Stimulated activated CD4-positive, alpha-beta T cell treated with anti-CD3 and anti-CD28 coated beads, Interleukin-12 subunit alpha, Interleukin-12 subunit beta, amount 100 ng/mL, for 4 hours (primary cell): ENCODE data around the gene NCKAP1.
"Not testable (repeated sequence)": the region's sequence is repeated elsewhere in the genome, so short reads cannot be mapped to it uniquely, and the experiment has no call there.

Experiments used
- DNase-seq: peaks from one replicate; pipeline ENCODE4 v3.0.0-alpha.2; 2020

Gene NCKAP1

DNA sequence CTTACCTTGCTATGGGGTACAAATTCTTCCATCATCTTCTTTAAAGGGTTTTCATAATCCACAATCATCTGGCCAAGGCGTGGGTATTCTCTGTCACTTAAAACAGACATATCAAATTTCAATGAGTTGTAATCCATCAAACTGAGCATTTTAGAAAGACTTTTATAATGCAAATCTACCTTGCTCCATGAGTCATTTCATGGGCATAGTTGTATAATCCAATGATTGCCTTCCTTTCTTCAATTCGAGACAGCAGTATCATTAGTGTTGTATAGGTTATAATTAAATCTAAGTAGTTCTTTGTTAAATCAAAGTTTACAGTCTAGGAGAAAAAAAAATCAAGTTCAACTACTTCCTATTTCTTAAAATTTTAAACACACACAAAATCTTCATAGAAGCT, 36.3 kb downstream of the NCKAP1 start:
- DNase-seq = no peak

DNA sequence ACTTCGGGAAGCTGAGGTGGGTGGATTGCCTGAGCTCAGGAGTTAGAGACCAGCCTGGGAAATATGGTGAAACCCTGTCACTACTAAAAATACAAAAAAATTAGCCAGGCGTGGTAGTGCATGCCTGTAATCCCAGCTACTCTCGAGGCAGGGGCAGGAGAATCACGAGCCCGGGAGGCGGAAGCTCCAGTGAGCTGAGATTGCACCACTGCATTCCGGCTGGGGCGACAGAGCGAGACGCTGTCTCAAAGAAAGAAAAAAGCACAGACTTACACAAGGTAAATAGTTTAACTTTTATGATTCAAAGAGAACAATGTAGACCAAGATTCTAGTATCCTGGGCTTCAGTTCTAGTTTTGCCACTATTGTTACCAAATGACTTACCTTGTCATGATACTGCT, 37.4 kb downstream of the NCKAP1 start:
- DNase-seq = no peak

DNA sequence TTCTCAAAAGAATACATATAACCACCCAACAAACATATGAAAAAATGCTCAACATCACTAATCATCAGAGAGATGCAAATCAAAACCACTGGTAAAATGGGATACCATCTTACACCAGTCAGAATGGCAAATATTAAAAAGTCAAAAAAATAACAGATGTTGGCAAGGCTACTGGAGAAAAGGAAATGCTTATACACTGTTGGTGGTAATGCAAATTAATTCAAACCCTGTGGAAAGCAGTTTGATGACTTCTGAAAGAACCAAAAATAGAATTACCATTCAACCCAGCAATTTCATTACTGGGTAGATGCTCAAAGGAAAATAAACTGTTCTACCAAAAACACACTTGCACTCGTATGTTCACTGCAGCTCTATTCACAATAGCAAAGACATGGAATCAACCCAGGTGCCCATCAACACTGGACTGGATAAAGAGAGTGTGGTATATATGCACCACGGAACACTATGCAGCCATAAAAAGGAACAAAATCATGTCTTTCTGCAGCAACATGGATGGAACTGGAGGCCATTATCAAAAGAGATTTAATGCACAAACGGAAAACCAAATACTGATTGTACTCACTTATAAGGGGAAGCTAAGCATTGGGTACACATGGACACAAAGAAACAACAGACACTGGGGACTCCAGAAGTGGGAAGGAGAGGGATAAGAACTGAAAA, 38.8 kb downstream of the NCKAP1 start:
- DNase-seq = no peak

DNA sequence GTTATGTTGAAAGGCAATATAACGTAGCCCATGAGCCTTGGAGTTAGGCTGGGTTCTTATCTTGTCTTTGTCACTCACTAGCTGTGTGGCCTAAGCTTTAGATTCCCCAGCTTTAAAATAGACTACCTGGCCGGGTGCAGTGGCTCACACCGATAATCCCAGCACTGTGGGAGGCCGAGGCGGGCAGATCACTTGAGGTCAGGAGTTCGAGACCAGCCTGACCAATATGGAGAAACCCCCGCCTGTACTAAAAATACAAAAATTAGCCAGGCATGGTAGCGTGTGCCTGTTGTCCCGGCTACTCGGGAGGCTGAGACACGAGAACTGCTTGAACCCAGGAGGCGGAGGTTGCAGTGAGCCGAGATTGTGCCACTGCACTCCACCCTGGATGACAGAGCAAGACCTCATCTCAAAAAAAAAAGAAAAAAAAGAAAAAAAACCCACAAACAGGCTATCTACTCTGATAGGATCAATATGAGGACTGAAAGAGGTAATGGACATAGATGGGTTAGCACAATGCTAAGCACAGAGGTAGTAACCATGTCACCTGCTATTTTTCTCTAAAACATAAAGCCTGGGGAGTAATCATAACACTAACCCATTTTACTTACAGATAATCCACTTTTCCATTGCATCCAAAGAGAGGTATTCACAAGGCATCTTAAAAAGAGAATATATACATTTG, 43.9 kb downstream of the NCKAP1 start:
- no peak for DNase-seq

DNA sequence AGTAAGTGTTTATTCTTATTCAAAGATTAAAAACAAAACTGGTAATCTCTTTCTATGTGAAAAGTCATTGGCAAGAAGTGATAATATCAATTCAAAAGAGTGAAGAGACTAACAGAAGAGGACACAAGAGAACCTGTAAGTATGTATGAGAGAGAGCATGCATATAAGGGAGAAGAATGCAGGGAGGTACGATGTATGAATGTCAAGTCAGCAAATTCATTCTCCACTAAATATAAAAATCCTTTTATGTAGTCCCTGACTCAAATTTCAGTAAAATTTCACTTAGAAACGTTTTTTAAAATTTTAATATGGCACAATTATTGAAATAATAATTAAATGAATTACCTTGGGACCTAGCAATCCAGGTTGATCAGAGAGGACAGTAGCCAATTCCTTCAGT, 55.3 kb downstream of the NCKAP1 start:
- DNase-seq = no peak

DNA sequence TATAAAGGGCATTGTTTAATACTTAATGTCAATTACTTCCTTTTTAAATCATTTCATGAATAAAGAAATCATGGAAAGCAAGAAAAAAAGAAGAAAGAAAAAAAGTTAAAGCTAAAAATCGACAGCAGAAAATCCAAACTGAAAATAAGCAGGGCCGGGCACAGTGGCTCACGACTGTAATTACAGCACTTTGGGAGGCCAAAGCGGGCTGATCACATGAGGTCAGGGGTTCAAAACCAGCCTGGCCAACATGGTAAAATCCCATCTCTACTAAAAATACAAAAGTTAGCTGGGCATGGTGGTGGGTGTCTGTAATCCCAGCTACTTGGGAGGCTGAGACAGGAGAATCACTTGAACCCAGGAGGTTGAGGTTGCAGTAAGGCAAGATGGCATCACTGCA, 56.8 kb downstream of the NCKAP1 start:
- not testable (repeated sequence) for DNase-seq

DNA sequence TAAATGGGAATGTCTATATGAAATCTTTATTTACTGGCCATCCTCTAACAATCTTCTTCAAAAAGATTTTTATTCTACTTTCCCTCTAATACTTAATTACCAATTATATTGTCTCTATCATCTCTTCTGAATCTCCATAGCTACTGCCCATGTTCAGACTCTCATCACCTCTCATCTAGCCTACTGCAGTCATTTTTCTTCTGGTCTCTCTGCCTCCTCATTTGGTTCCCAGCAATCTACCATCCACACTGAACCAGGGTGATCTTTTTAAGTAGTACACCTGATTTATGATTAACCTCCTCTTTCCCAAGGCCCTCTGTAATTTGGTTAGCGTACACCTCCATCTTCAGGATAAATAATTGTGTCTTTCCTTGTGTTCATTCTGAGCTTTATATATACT, 57.6 kb downstream of the NCKAP1 start:
- no peak for DNase-seq

DNA sequence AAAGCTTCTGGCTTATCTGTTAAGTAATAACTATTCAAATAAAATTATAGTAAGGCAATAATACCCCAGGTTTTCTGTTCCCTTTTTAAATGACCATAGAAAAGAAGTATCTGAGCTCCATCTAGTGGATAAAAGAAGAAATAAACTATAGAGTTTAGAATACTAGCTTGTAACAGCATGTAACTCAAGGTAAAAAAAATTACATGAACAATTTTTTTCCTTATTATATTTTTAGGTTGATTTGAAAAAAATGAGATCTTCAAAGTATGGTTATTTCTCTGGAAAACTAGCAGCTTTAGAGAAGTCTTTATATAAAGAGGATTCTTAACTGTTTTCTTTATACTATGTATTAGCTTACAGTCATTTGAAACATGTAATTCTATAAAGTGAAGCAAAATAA, 58.1 kb downstream of the NCKAP1 start:
- no peak for DNase-seq

DNA sequence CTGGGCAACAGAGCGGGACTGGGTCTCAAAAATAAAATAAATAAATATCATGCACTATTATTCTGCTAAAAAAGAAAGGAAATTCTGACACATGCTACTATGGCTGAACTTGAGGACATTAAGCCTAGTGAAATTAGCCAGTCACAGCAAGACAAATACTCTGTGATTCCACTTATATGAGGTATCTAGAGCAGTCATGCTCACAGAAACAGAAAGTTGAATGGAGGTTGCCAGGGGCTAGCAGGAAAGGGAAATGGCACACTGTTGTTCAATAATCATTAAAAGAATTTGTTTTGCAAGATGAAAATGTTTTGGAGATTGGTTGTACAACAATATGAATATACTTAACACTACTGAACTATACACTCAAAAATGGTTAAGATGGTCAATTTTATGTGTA, 60.8 kb downstream of the NCKAP1 start:
- DNase-seq = no peak

DNA sequence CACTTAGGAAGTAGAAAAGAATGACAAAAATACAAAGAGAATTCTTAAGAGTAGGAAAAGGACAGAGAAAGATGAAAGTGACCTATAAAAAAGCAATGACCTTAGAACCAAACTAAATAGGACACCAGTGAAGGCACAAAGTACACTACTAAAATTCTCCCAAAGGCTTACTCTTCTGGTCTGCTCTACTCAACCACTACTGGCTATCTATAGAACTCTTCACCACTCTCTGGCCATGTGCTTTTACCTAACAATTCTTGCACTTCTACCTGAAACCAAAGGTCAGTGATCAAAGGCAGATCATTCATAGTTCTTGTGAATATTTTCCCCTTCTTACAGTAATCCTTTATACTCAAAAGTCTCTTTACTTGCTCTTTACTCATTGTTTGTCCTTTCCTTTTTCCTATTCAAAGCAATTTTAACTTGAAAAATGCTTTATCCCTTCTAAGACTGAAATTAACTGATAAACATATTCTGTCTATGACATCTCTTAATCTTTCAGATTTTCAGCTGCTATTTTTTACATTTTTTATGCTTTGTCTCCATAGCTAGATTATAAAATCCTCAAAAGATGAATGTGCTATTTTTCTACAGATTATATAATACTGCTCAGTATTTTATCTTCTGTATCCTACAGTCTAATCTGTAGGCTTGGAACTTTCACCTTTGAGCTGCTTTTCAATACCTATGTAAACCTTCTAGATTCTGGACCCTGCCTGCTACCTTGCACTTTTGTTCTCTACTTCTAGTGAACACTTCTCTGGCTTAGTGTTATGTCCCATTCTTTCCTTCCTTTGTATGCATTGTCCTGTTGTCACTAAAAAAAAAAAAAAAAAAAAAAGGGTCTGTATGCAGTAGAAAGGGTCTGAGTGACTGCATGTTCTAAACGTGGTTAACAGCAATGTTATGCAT, 64.6 kb downstream of the NCKAP1 start:
- no peak for DNase-seq

DNA sequence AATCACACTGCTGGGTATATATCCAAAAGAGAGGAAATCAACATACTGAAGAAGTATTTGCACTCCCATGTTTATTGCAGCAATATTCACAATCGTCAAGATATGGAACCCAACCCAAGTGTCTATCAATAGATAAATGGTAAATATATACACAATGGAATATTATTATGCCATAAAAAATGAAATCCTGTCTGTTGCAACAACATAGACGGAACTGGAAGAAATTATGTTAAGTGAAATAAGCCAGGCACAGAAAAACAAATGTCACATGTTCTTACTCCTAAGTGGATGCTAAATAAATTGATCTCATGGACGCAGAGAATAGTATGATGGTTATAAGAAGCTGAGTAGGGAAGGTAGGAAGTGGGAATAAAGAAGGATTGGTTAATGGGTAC, 65.7 kb downstream of the NCKAP1 start:
- DNase-seq = no peak

DNA sequence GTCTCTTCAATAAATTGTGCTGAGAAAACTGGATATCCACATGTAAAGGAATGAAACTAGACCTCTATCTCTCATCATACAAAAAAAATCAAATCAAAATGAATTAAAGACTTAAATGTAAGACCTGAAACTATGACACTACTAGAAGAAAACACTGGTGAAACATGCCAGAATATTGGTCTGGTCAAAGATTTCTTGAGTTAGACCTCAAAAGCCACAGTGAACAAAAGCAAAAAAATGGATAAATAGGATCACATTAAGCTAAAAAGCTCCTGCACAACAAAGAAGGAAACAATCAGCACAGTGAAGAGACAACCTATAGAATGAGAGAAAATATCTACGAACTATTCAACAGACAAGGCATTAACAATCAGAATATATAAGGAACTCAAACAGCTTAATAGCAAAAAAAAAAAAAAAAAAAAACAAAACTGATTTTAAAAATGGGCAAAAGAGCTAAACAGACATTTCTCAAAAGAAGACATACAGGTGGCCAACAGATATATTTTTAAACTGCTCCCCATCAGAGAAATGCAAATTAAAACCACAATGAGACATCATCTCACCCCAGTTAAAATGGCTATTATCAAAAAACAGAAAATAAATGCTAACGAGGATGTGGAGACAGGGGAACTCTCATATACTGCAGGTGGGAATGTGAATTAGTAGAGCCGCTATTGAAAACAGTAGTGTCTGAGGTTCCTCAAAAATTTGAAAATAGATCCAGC, 66.3 kb downstream of the NCKAP1 start:
- no peak for DNase-seq

DNA sequence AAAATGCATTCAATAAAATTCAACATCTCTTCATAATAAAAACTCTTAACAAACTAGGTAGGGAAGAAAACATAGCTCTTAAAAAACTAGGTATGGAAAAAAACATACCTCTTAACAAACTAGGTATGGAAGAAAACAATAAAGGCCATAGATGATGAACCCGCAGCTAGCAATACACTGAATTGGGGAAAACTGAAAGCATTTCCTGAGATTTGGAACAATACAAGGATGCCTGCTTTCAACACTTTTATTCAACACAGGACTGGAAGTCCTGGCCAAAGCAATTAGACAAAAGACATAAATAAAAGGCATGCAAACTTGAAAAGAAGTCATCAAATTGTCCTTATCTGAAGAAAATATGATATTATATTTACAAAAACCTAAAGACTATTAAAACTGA, 67.8 kb downstream of the NCKAP1 start:
- no peak for DNase-seq

DNA sequence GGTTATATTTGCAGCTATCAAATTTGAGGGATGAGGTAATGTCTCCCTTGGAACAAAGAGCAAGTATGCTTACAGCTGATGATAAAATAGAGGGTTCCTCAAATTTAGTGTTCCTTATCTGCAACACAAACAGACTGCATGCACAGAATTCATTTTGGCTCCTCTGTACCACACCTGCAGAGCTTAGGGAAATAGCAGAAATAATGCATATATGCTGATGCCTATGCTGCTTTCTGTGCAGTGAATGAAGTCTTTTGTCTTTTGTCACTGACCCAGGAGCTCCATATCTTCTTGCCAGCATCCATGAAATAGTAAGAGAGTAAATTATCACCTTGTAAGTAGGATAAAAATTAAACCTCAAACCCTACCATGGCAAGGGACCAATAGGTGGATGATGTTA, 69.8 kb downstream of the NCKAP1 start:
- DNase-seq = no peak

DNA sequence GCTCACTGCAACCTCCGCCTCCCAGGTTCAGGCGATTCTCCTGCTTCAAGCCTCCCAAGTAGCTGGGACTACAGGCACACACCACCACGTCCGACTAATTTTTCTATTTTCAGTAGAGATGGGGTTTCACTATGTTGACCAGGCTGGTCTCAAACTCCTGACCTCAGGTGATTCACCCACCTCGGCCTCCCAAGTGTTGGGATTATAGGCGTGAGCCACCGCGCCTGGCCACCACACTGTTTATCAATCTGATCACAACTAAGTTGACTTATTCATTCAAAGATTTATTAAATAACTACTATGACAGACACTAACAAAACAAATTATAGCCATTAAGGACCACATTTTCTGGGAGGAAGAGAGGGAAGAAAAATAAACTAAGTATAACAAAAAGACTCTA, 71.9 kb downstream of the NCKAP1 start:
- not testable (repeated sequence) for DNase-seq

DNA sequence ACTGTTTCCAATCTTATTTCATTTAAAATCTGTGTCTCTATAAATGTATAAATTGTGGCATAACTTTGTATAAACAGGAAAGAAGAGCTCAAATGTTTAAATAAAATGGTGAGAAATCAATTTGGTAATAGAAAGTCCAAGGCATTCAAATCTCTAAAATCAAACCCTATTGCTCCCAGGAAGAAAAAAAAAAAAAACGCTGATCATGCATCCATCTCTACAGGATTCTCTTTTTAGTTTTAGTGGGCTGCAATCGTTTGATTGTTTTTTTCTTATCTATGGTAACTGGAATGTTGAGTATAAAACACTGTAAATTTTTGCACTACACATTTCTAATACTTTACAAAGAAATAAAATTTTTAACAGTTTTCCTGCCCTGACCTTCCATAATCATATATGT, 75.6 kb downstream of the NCKAP1 start:
- DNase-seq = no peak

DNA sequence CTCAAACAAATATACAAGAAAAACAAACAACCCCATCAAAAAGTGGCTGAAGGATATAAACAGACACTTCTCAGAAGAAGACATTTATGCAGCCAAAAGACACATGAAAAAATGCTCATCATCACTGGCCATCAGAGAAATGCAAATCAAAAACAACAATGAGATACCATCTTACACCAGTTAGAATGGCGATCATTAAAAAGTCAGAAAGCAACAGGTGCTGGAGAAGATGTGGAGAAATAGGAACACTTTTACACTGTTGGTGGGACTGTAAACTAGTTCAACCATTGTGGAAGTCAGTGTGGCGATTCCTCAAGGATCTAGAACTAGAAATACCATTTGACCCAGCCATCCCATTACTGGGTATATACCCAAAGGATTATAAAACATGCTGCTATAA, 77.4 kb downstream of the NCKAP1 start:
- DNase-seq = not testable (repeated sequence)

DNA sequence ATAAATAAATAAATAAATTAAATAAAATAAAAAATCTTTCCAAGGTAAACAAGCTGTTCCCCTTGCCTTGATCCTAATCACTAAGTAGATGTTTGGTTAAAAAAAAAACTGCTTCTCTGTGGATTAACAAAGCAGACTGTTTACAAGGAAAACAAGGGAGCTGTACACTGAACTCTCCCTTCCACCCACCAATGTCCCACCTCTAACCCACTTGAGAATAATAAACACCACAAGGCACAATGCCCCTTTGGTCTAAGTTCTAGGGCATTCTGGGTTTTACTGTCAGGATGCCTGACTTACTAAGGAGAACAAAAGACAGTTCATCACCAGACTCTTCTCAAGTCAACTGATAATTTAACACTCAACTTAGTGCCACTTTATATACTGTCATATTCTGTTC, 83.5 kb downstream of the NCKAP1 start:
- no peak for DNase-seq

DNA sequence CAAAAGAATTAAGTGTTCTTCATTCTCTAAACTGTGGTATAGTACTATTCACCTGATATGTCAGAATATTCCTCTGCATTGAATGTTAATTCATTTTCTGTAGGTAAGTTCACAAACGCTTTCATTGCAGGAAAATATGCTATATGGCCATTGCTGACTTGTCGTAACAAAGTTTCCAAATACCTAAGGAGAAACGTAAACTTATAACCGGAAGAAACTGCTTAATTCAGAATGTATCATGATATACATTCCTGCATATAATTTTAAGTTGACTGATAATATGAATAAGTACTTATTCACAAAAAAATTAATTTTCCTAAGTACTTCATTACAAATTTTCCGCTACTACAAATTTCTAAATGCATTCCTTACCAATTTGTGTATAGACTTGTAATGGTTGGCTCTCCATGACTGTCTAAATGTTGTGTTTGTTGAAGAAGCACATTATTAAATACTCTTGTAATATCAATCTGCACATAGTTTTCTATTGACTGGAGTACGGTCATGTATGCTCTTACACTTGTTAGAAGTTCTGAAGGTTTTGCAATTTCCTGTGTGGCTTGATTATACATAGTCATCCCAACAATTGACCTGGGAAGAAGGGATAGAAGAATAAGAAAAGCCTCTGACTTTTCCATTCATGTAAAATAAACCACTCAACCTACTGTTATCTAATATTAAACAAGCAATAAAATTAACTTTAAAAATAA, 85.4 kb downstream of the NCKAP1 start:
- no peak for DNase-seq

DNA sequence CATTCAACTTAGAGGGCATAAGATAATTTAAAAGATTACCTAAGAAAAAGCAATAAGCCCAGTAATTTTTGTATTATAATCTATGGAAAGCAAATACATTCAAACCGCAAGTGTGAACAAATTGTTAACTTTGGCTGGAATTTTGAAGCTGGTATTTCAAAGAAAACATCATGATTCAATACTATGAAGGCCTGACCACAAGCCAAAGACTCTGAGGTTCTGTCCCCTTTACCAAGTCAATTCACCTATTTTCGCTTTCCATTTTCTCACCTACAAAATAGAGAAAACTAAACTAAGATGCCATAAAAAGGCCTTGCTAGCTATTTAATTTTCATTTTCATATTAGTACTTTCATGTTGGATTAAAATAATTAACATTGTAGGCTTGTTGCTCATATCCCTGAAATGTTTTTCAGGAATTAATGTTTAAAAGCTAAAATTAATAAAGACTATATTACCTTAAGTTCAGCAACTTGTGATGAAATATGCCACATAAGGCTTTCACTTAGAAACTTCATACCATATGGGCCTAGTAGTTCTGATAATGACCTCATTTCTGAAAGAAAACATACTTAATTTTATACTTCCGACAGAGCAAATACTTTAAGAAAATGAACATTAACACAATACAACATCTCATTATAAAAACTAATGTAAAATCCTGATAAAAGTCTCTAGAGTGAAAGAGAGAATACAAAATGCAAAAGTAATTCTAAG, 86.2 kb downstream of the NCKAP1 start:
- no peak for DNase-seq

DNA sequence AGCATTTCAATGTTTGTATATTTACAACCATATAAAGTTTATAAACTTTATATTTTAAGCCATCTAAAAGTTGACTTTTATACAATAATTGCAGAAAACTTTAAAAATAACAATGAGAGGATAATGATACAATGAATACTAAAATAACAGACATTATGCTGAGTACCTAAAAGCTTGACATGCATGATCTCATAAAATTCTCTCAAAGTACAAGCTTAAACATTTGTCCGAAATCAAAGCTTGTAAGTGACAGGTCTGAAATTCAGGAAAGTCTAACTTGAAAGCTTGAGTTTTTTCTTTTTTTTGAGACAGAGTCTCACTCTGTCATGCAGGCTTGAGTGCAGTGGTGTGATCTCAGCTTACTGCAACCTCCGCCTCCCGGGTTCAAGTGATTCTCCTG, 87.7 kb downstream of the NCKAP1 start:
- no peak for DNase-seq
